Activated CD4-positive, alpha-beta T cell treated with anti-CD3 and anti-CD28 coated beads for 24 hours (primary cell): ENCODE measurements around the gene KRR1.
"Not testable (repeated sequence)": the region's sequence is repeated elsewhere in the genome, so short reads cannot be mapped to it uniquely, and the experiment has no call there.

Experiments used
- DNase-seq, 2 donors: peaks; one replicate each; pipeline ENCODE4 v3.0.0-alpha.2; 2020; ENCODE audit warnings: low read depth in 2 of 2

Gene KRR1

GRCh38 chr12:75477137-75477536 lies 34.3 kb downstream of the KRR1 start:
- DNase-seq: no peak

- DNase-seq: no peak
Observed at GRCh38 chr12:75476071-75476470, 35.3 kb downstream of the KRR1 start.

- DNase-seq: no peak
Observed at GRCh38 chr12:75474116-75474515, 37.3 kb downstream of the KRR1 start.

- no peak for DNase-seq
Observed at GRCh38 chr12:75471902-75472890, 39.2 kb downstream of the KRR1 start.

GRCh38 chr12:75460204-75460603 lies 51.2 kb downstream of the KRR1 start:
- DNase-seq: no peak

- DNase-seq: no peak
Observed at GRCh38 chr12:75459755-75460154, 51.7 kb downstream of the KRR1 start.

- not testable (repeated sequence) for DNase-seq
Observed at GRCh38 chr12:75457866-75458265, 53.5 kb downstream of the KRR1 start.

GRCh38 chr12:75457191-75457590 lies 54.2 kb downstream of the KRR1 start:
- no peak for DNase-seq

- DNase-seq: no peak
Observed at GRCh38 chr12:75455839-75456238, 55.6 kb downstream of the KRR1 start.

GRCh38 chr12:75452675-75453330 lies 58.6 kb downstream of the KRR1 start:
- no peak for DNase-seq

- no peak for DNase-seq
Observed at GRCh38 chr12:75447691-75448393, 63.6 kb downstream of the KRR1 start.

- no peak for DNase-seq
Observed at GRCh38 chr12:75446857-75447256, 64.6 kb downstream of the KRR1 start.

- not testable (repeated sequence) for DNase-seq
Observed at GRCh38 chr12:75445137-75445507, 66.3 kb downstream of the KRR1 start.

- no peak for DNase-seq
Observed at GRCh38 chr12:75444429-75445136, 66.8 kb downstream of the KRR1 start.

GRCh38 chr12:75443709-75444108 lies 67.7 kb downstream of the KRR1 start:
- no peak for DNase-seq

GRCh38 chr12:75442454-75442853 lies 69.0 kb downstream of the KRR1 start:
- not testable (repeated sequence) for DNase-seq

GRCh38 chr12:75441687-75442449 lies 69.5 kb downstream of the KRR1 start:
- DNase-seq: not testable (repeated sequence)
